Neural progenitor cell (in vitro differentiated cells): Measurements from ENCODE around the gene UBTD1.

Experiments used
- EZH2 ChIP-seq: fragments of 200-600 bp; sonication (generic); IDR thresholded peaks from 2 replicates; pipeline ENCODE4 v1.6.1; 2017; ENCODE audit warnings: antibody characterized with exemption, mild to moderate bottlenecking, moderate library complexity
- EZH2phosphoT487 ChIP-seq: fragments of 200-600 bp; sonication (generic); IDR thresholded peaks from 2 replicates; pipeline ENCODE4 v1.6.1; 2017; ENCODE audit warnings: antibody characterized with exemption
- TF ChIP-seq, protein P1 (sequence below): fragments of 200-600 bp; sonication (generic); IDR thresholded peaks from 2 replicates; pipeline ENCODE4 v1.5.1; 2017; ENCODE audit warnings: antibody characterized with exemption, mild to moderate bottlenecking

DNA sequence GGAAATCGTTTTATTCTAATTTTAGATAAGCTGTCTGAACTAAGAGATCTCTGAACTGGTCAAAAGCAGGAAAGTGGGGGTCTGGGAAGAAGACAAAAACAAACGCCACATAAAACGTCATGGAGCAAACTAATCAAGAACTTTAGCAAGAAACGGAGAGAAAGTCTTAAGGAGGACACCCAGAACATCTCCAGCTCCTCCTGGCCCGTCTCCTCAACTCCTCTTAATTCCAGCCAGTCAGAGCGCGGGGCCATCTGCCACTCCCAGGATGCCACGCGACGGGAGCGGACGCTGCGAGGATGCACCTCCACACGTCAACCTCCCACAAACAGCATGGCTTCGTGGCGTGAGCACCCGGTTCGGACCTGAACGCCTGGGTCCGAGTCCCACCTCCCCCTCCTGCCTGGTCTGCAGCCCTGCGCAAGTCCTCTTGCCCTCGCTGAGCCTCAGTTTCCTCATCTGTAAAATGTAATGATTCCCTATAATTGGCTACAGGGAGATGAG lies 1.1 kb upstream of the UBTD1 start:
- TF ChIP-seq, protein P1, sequence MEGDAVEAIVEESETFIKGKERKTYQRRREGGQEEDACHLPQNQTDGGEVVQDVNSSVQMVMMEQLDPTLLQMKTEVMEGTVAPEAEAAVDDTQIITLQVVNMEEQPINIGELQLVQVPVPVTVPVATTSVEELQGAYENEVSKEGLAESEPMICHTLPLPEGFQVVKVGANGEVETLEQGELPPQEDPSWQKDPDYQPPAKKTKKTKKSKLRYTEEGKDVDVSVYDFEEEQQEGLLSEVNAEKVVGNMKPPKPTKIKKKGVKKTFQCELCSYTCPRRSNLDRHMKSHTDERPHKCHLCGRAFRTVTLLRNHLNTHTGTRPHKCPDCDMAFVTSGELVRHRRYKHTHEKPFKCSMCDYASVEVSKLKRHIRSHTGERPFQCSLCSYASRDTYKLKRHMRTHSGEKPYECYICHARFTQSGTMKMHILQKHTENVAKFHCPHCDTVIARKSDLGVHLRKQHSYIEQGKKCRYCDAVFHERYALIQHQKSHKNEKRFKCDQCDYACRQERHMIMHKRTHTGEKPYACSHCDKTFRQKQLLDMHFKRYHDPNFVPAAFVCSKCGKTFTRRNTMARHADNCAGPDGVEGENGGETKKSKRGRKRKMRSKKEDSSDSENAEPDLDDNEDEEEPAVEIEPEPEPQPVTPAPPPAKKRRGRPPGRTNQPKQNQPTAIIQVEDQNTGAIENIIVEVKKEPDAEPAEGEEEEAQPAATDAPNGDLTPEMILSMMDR: no peak
- TF ChIP-seq EZH2phosphoT487: no peak
- no peak for TF ChIP-seq EZH2
